Endothelial cell of umbilical vein (primary cell): ENCODE measurements around the gene H2BK1.

ENCODE experiments used
- CTCF ChIP-seq, 2 donors: IDR thresholded peaks; 1 replicate in 1 of 2; 2 replicates in 1 of 2; pipeline ENCODE4 v1.5.1; 2011; ENCODE audit warnings: low read length in 2 of 2, mild to moderate bottlenecking in 2 of 2, moderate library complexity in 2 of 2, control low read depth in 1 of 2, inconsistent platforms in 1 of 2, low read depth in 1 of 2; ENCODE audit not compliant: insufficient read depth in 1 of 2; ENCODE audit errors: extremely low read depth in 1 of 2
- EZH2 ChIP-seq: IDR thresholded peaks from 2 replicates; pipeline ENCODE4 v1.6.1; 2012; ENCODE audit warnings: borderline replicate concordance, low read depth, mild to moderate bottlenecking, moderate library complexity, low read length, inconsistent platforms; ENCODE audit not compliant: severe bottlenecking
- JUN ChIP-seq: IDR thresholded peaks from 2 replicates; pipeline ENCODE4 v1.6.1; 2011; ENCODE audit warnings: borderline replicate concordance, low read depth; ENCODE audit not compliant: insufficient read length, insufficient read depth
- MYC ChIP-seq: IDR thresholded peaks from one replicate; pipeline ENCODE4 v1.6.1; 2011; ENCODE audit warnings: mild to moderate bottlenecking, low read depth, low read length
- POLR2A ChIP-seq: IDR thresholded peaks from 2 replicates; pipeline ENCODE4 v1.6.1; 2012; ENCODE audit warnings: low read depth, mild to moderate bottlenecking, control low read depth, low read length
- POLR2AphosphoS5 ChIP-seq: IDR thresholded peaks from 2 replicates; pipeline ENCODE4 v1.6.1; 2012; ENCODE audit warnings: low read depth, mild to moderate bottlenecking, control low read depth, low read length, moderate library complexity; ENCODE audit not compliant: insufficient read depth

- TF ChIP-seq EZH2 = no peak
- TF ChIP-seq POLR2A = no peak
- no peak for TF ChIP-seq JUN
- TF ChIP-seq POLR2AphosphoS5 = no peak
- TF ChIP-seq CTCF (IDR thresholded peaks at IDR 0.05; ENCODE audit: extremely low read depth in 1 of 2, insufficient read depth in 1 of 2, low read depth in 1 of 2, low read length in 2 of 2) = no peak
- TF ChIP-seq MYC = no peak
Observed at GRCh38 chr7:151185762-151186639, 24.3 kb downstream of the H2BK1 start.
